Kidney (tissue), 14 donors: ENCODE data around the gene NFKB1. TPM values are rescaled to one million over a fixed set of nuclear protein-coding genes. Genes with fewer than 3 reads are reported as not detected.
"Not testable (repeated sequence)": the region's sequence is repeated elsewhere in the genome, so short reads cannot be mapped to it uniquely, and the experiment has no call there.

ENCODE experiments used
- DNase-seq, 5 donors: peaks; one replicate each; pipeline ENCODE4 v3.0.0-alpha.2; 2013 to 2020
- FAIRE-seq: peaks from 2 replicates; lab custom pipeline; 2012; peaks lifted over from hg19 to GRCh38; lab: Jason Lieb, UNC
- H3K27ac ChIP-seq, 2 donors: one replicate each; pipeline ENCODE4 v1.7.0; 2013; ENCODE audit warnings: low read depth in 2 of 2, low read length in 2 of 2, inconsistent platforms in 1 of 2
- H3K27me3 ChIP-seq: one replicate; pipeline ENCODE4 v1.7.1; 2013; ENCODE audit warnings: low read length, inconsistent platforms; ENCODE audit not compliant: control insufficient read depth, insufficient read depth
- H3K36me3 ChIP-seq, 3 donors: one replicate each; pipeline versions ENCODE4 v1.7.0 to v1.7.1; 2013; ENCODE audit warnings: low read length in 3 of 3, control low read depth in 1 of 3, inconsistent platforms in 1 of 3; ENCODE audit not compliant: insufficient read depth in 3 of 3, control insufficient read depth in 2 of 3
- H3K4me1 ChIP-seq, 3 donors: one replicate each; pipeline versions ENCODE4 v1.7.0 to v1.7.1; 2013; ENCODE audit warnings: low read length in 3 of 3, inconsistent platforms in 1 of 3, low read depth in 1 of 3; ENCODE audit not compliant: control insufficient read depth in 2 of 3, insufficient read depth in 2 of 3
- H3K4me3 ChIP-seq, 3 donors: one replicate each; pipeline versions ENCODE4 v1.7.0 to v1.8.1; 2013; ENCODE audit warnings: low read length in 3 of 3, control low read depth in 1 of 3, inconsistent platforms in 1 of 3
- H3K9ac ChIP-seq, 3 donors: one replicate each; pipeline versions ENCODE4 v1.7.0 to v1.7.1; 2013; ENCODE audit warnings: low read length in 3 of 3, control low read depth in 1 of 3, inconsistent platforms in 1 of 3
- H3K9me3 ChIP-seq, 3 donors: one replicate each; pipeline versions ENCODE4 v1.7.0 to v1.7.1; 2013; ENCODE audit warnings: low read length in 3 of 3, control low read depth in 1 of 3, inconsistent platforms in 1 of 3; ENCODE audit not compliant: control insufficient read depth in 2 of 3, insufficient read depth in 1 of 3
- CTCF ChIP-seq: IDR thresholded peaks from 3 replicates; pipeline ENCODE4 v1.5.1; 2012; ENCODE audit warnings: mild to moderate bottlenecking, moderate library complexity, borderline replicate concordance; ENCODE audit not compliant: insufficient read depth; ENCODE audit errors: extremely low read depth
- intact Hi-C: fragments of 100-400 bp; cut with DNase I; formaldehyde crosslinking; loops from one replicate; pipeline ENCODE4 v1.11.1; 2022
- polyA plus RNA-seq: library from polyadenylated mRNA; stranded (reverse); fragments of 350-450 nt; fragmentation: Illumina TruSeq; extraction: RNeasy Lipid Tissue Mini Kit (QIAGEN cat#74804); gene quantifications from one replicate; pipeline ENCODE4 v1.2.3, GENCODE V29; 2014; ENCODE audit warnings: low read depth, low replicate concordance; ENCODE audit not compliant: insufficient read depth
- total RNA-seq: library from RNA; stranded (reverse); fragmentation: NEBNext Ultra II Directional; extraction: Animal tissue kit (Norgen Biotek cat#: 25700); gene quantifications from one replicate; pipeline ENCODE4 v1.2.1, GENCODE V29; 2021
- donor health status: control.
- donor health status: control.
- donor health status: control.
- donor health status: control.
- donor health status: control.
- donor health status: DM: yes; HTN: yes; CAD: no.
- donor health status: Normal renal cell carcinoma (clear cell type).

NFKB1 gene
- total and polyA plus RNA-seq, 2 donors from 2014 or later = 10.1 to 56.9 TPM

GRCh38 chr4:102614801-102615200 lies 113.6 kb downstream of the NFKB1 start:
- Histone ChIP-seq H3K27ac (peak overlapping the region in 1 of 2 donors; percentile 76), H3K4me1 (no peaks in the 10 kb centered on the region), H3K4me3 (no peak overlapping the region), H3K36me3 (peaks cover 6 to 56% (median 37%) of the 10 kb centered on the region in 3 donors), H3K27me3 (no peaks in the 10 kb centered on the region), H3K9me3 (no peaks in the 10 kb centered on the region), H3K9ac (no peak overlapping the region)
- FAIRE-seq (no peak), DNase-seq (no peak)
- intact Hi-C loops = no loop called here
- TF ChIP-seq CTCF = no peak

- intact Hi-C loops = no loop called here
- peak in 1 of 5 donors; percentile 62 for DNase-seq
Measured at GRCh38 chr4:102616636-102617035, 115.5 kb downstream of the NFKB1 start.

GRCh38 chr4:102619021-102619420 lies 117.9 kb downstream of the NFKB1 start:
- H3K27me3 ChIP-seq, H3K9me3 ChIP-seq, H3K4me1 ChIP-seq, H3K4me3 ChIP-seq, DNase-seq, H3K27ac ChIP-seq, H3K9ac ChIP-seq, intact Hi-C loops, FAIRE-seq: not testable (repeated sequence)
- peaks cover 2 to 21% (median 14%) of the 10 kb centered on the region in 3 donors for H3K36me3 ChIP-seq

More at GRCh38 chr4:102616636-102617035, 115.5 kb downstream of the NFKB1 start:
- Histone ChIP-seq H3K36me3 (peaks cover 2 to 42% (median 27%) of the 10 kb centered on the region in 3 donors), H3K9me3 (no peaks in the 10 kb centered on the region), H3K4me3 (no peak overlapping the region), H3K27ac (no peak overlapping the region), H3K27me3 (no peaks in the 10 kb centered on the region), H3K4me1 (peaks cover 0 to 5% (median 4%) of the 10 kb centered on the region in 3 donors), H3K9ac (no peak overlapping the region)
- no peak for TF ChIP-seq CTCF
- no peak for FAIRE-seq

- not testable (repeated sequence) for H3K27me3 ChIP-seq, FAIRE-seq, DNase-seq, H3K4me1 ChIP-seq, H3K9me3 ChIP-seq
- Histone ChIP-seq H3K9ac (peak overlapping the region in 1 of 3 donors; percentile 2), H3K4me3 (peak overlapping the region in 2 of 3 donors; percentile 31 to 36), H3K36me3 (peaks cover 0 to 12% (median 4%) of the 10 kb centered on the region in 3 donors), H3K27ac (peak overlapping the region; percentile 68 to 83)
- intact Hi-C loops = loop anchor here (10.0 kb wide), 1 partner anchor 175 kb away; no protein-coding TSS in a partner anchor
Measured at GRCh38 chr4:102619776-102620631, 118.8 kb downstream of the NFKB1 start.
